Astrocyte (in vitro differentiated cells and primary cell): ENCODE data around the gene UGT1A3. TPM values are rescaled to one million over a fixed set of nuclear protein-coding genes. Genes with fewer than 3 reads are reported as not detected.

Source experiments
- DNase-seq: peaks from one replicate; pipeline ENCODE4 v3.0.0-alpha.2; 2010; ENCODE audit warnings: low read depth
- FAIRE-seq: peaks from 2 replicates; lab custom pipeline; 2011; peaks lifted over from hg19 to GRCh38; lab: Jason Lieb, UNC
- H2AFZ ChIP-seq: 2 replicates; pipeline ENCODE4 v1.6.0; 2012; ENCODE audit warnings: low read depth, low read length, inconsistent platforms
- H3K27ac ChIP-seq: 2 replicates; pipeline ENCODE4 v1.5.1; 2011; ENCODE audit warnings: low read depth, low read length, inconsistent platforms
- H3K27me3 ChIP-seq: 2 replicates; pipeline ENCODE4 v1.6.0; 2011; ENCODE audit warnings: low read length, inconsistent platforms; ENCODE audit not compliant: insufficient read depth
- H3K36me3 ChIP-seq: 2 replicates; pipeline ENCODE4 v1.5.1; 2011; ENCODE audit warnings: low read length, inconsistent platforms; ENCODE audit not compliant: insufficient read depth
- H3K4me1 ChIP-seq: 2 replicates; pipeline ENCODE4 v1.5.1; 2011; ENCODE audit warnings: low read length, inconsistent platforms; ENCODE audit not compliant: insufficient read depth
- H3K4me2 ChIP-seq: 2 replicates; pipeline ENCODE4 v1.6.0; 2012; ENCODE audit warnings: low read length, inconsistent platforms
- H3K4me3 ChIP-seq: 2 replicates; pipeline ENCODE4 v1.5.1; 2011; ENCODE audit warnings: low read depth, mild to moderate bottlenecking, low read length, inconsistent platforms; ENCODE audit not compliant: insufficient read depth
- H3K79me2 ChIP-seq: 2 replicates; pipeline ENCODE4 v1.6.0; 2012; ENCODE audit warnings: mild to moderate bottlenecking, low read length, inconsistent platforms; ENCODE audit not compliant: insufficient read depth
- H3K9ac ChIP-seq: 2 replicates; pipeline ENCODE4 v1.6.0; 2012; ENCODE audit warnings: mild to moderate bottlenecking, low read length, inconsistent platforms
- H3K9me3 ChIP-seq: 2 replicates; pipeline ENCODE4 v1.5.1; 2012; ENCODE audit warnings: low read depth, mild to moderate bottlenecking, low read length, inconsistent platforms; ENCODE audit not compliant: insufficient read depth
- H4K20me1 ChIP-seq: 2 replicates; pipeline ENCODE4 v1.6.0; 2012; ENCODE audit warnings: low read length, inconsistent platforms; ENCODE audit not compliant: insufficient read depth
- H3K27ac Mint-ChIP-seq: one replicate; pipeline ENCODE4 v1.8.0; 2021; ENCODE audit warnings: mild to moderate bottlenecking, mixed read lengths; ENCODE audit not compliant: unreplicated experiment
- H3K27me3 Mint-ChIP-seq: one replicate; pipeline ENCODE4 v1.8.0; 2021; ENCODE audit warnings: low read depth, mixed read lengths; ENCODE audit not compliant: unreplicated experiment
- H3K36me3 Mint-ChIP-seq: one replicate; pipeline ENCODE4 v1.8.0; 2021; ENCODE audit warnings: low read depth, mixed read lengths; ENCODE audit not compliant: unreplicated experiment
- H3K4me1 Mint-ChIP-seq: one replicate; pipeline ENCODE4 v1.8.0; 2021; ENCODE audit warnings: low read depth, mixed read lengths; ENCODE audit not compliant: unreplicated experiment
- H3K4me3 Mint-ChIP-seq: one replicate; pipeline ENCODE4 v1.8.0; 2021; ENCODE audit warnings: mild to moderate bottlenecking, moderate library complexity, mixed read lengths; ENCODE audit not compliant: unreplicated experiment
- H3K9me3 Mint-ChIP-seq: one replicate; pipeline ENCODE4 v1.8.0; 2021; ENCODE audit warnings: mild to moderate bottlenecking, mixed read lengths; ENCODE audit not compliant: unreplicated experiment
- CTCF ChIP-seq: IDR thresholded peaks from 2 replicates; pipeline ENCODE4 v1.5.1; 2011; ENCODE audit warnings: low read depth, mild to moderate bottlenecking, inconsistent platforms, low read length, moderate library complexity; ENCODE audit not compliant: insufficient read depth
- EZH2 ChIP-seq: IDR thresholded peaks from 2 replicates; pipeline ENCODE4 v1.6.1; 2012; ENCODE audit warnings: mild to moderate bottlenecking, low read length, inconsistent platforms; ENCODE audit not compliant: insufficient read depth
- total RNA-seq: library from RNA; stranded (reverse); gene quantifications from 2 replicates; pipeline ENCODE4 v1.2.1, GENCODE V29; 2021

UGT1A3 gene
- total RNA-seq, 1 donor from 2014 or later = not detected

- no peak overlapping the region for H3K27ac Mint-ChIP-seq
- DNase-seq = no peak
- no peak overlapping the region for H3K27ac ChIP-seq
- H3K4me2 ChIP-seq = no peak overlapping the region
- H3K27me3 ChIP-seq = peaks cover 4% of the 10 kb centered on the region
- H4K20me1 ChIP-seq = no peaks in the 10 kb centered on the region
- peaks cover 40% of the 10 kb centered on the region for H3K27me3 Mint-ChIP-seq
- H3K36me3 Mint-ChIP-seq = no peaks in the 10 kb centered on the region
- H3K79me2 ChIP-seq = no peaks in the 10 kb centered on the region
- H3K4me1 ChIP-seq = peaks cover 5% of the 10 kb centered on the region
- no peaks in the 10 kb centered on the region for H3K36me3 ChIP-seq
- FAIRE-seq = no peak
- H3K9ac ChIP-seq = no peak overlapping the region
- peaks cover 4% of the 10 kb centered on the region for H3K4me1 Mint-ChIP-seq
- no peak overlapping the region for H2AFZ ChIP-seq
- no peak overlapping the region for H3K4me3 Mint-ChIP-seq
- H3K9me3 Mint-ChIP-seq = peaks cover 4% of the 10 kb centered on the region
- TF ChIP-seq CTCF (no peak), EZH2 (no peak)
- no peak overlapping the region for H3K4me3 ChIP-seq
- no peaks in the 10 kb centered on the region for H3K9me3 ChIP-seq
These were observed 74.6 kb downstream of the UGT1A3 start for GRCh38 chr2:233803292-233803911.

- H2AFZ ChIP-seq = no peak overlapping the region
- H3K4me3 ChIP-seq = no peak overlapping the region
- peaks cover 44% of the 10 kb centered on the region for H3K27me3 Mint-ChIP-seq
- H3K9ac ChIP-seq = no peak overlapping the region
- FAIRE-seq (no peak), DNase-seq (no peak)
- H3K27me3 ChIP-seq = peaks cover 4% of the 10 kb centered on the region
- H3K4me1 Mint-ChIP-seq = peaks cover 4% of the 10 kb centered on the region
- H3K79me2 ChIP-seq = no peaks in the 10 kb centered on the region
- no peaks in the 10 kb centered on the region for H3K9me3 ChIP-seq
- peaks cover 5% of the 10 kb centered on the region for H3K4me1 ChIP-seq
- H4K20me1 ChIP-seq = no peaks in the 10 kb centered on the region
- no peak overlapping the region for H3K27ac ChIP-seq
- H3K27ac Mint-ChIP-seq = no peak overlapping the region
- no peaks in the 10 kb centered on the region for H3K36me3 ChIP-seq
- no peak for TF ChIP-seq CTCF
- TF ChIP-seq EZH2 = no peak
- H3K4me3 Mint-ChIP-seq = no peak overlapping the region
- H3K36me3 Mint-ChIP-seq = no peaks in the 10 kb centered on the region
- peaks cover 3% of the 10 kb centered on the region for H3K9me3 Mint-ChIP-seq
- no peak overlapping the region for H3K4me2 ChIP-seq
These were observed 75.2 kb downstream of the UGT1A3 start for GRCh38 chr2:233803994-233804393.

GRCh38 chr2:233807215-233807865 is 78.5 kb downstream of the UGT1A3 start:
- no peaks in the 10 kb centered on the region for H3K4me1 Mint-ChIP-seq
- H3K27ac Mint-ChIP-seq = no peak overlapping the region
- Histone ChIP-seq H2AFZ (no peak overlapping the region), H3K36me3 (no peaks in the 10 kb centered on the region), H3K9ac (no peak overlapping the region), H3K79me2 (no peaks in the 10 kb centered on the region), H3K4me1 (no peaks in the 10 kb centered on the region), H4K20me1 (no peaks in the 10 kb centered on the region), H3K4me2 (no peak overlapping the region), H3K27ac (no peak overlapping the region), H3K9me3 (no peaks in the 10 kb centered on the region), H3K4me3 (no peak overlapping the region), H3K27me3 (peaks cover 8% of the 10 kb centered on the region)
- FAIRE-seq (no peak), DNase-seq (no peak)
- H3K9me3 Mint-ChIP-seq = no peaks in the 10 kb centered on the region
- no peaks in the 10 kb centered on the region for H3K36me3 Mint-ChIP-seq
- H3K27me3 Mint-ChIP-seq = peaks cover 50% of the 10 kb centered on the region
- TF ChIP-seq EZH2 (no peak), CTCF (no peak)
- no peak overlapping the region for H3K4me3 Mint-ChIP-seq
